Measurements from ENCODE around the gene EOMES.

The EOMES gene

DNA sequence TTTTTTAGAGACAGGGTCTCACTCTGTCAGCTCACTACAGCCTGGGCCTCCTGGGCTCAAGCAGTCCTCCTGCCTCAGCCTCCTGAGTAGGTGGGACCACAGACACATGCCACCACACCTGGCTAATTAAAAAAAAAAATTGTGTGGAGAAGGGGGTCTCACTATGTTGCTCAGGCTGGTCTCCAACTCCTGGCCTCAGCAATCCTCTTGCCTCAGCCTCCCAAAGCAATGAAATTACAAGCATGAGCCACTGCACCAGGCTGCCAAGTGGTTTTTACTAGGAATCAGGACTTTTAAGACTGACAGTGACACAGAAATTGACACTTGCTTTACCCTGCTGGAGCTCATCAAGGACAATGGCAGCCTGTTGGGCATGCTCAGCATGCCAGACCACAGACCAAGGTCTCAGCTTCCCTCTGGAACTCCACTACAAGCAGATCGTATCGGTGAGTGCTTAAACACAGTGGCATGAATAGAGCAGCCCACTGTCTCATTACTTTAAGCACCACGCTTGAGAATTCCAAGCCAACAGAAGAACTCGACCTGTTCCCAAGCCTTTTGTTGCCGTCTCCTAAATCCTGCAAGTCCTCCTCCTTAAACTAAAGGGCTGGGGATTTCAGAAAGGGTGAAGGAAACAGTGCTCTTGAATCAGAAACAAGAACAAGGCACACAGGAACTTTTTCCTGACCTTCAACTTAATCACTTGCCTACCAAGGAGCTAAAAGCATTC, 41.4 kb downstream of the EOMES start:
- DNase-seq (ENCODE audit: low spot score) = no peak

DNA sequence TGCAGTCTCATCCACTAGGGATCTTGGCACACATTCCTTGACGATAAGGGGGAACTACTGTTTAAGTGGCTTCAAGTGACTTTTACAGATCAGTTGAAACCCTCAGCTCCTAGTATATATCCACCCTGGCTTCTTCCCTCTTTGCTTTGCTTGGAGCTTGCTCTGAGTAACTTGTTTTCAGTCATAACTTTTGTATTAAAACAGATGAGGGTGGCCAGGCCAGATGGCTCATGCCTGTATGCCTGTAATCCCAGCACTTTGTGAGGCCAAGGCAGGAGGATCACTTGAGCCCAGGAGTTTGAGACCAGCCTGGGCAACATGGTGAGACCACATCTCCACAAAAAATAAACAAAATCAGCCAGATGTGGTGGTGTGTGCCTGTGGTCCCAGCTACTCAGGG, 42.4 kb downstream of the EOMES start:
- DNase-seq (ENCODE audit: low spot score) = no peak

DNA sequence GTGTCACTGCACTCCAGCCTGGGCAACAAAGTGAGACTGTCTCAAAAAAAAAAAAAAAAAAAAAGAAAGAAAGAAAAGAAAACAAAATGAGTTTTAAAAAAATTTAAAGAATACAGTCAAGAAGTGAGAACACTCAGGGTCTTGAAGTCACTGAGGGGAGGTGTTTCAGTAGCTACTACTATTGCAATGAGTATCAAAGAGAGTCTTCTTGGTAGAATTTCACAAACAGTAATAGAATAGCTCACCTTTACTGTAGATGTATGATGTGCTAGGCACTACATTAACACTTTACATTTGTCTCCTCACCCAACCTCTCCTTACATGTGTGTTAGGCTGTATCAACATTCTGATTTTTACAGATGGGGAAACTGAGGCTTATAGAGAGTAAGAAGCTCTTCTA, 43.9 kb downstream of the EOMES start:
- DNase-seq (ENCODE audit: low spot score) = no peak

DNA sequence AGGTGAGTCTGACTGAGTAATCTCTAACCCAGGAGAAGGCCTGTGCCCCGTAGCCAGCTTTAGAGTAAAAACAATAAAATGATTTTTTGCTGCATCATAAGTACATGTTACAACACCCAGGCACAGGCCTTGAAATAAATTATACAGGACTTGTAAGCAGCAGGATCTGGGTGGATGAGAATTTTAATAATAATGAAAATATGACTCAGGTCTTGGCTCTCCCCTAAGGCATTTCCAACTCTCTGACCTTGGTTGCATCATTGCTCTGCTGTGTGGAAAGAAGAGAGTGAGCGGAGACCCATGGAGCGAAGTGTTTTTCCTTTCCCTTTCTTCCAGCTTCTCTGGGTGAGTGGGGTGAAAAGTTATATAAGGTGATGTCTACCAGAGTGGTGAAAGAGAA, 44.6 kb downstream of the EOMES start:
- no peak for DNase-seq (ENCODE audit: low spot score)

DNA sequence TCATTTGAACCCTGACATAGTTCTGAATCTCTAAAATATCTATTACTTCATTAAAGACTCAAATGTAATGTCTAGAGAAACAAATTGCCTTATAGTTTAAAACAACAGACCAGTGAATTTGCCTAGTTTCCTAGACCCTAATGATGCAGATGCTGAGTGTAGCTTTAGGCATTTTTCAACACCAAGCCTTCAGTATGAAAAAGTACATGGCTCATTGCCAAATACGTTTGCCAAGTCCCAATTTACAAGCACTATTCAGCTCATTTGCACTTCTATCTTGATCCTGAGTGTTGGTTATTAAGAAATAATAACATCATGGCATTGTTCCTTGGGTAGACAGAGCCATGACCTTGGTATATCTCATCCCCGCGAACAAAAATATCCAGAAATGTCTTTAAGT, 46.8 kb downstream of the EOMES start:
- DNase-seq (ENCODE audit: low spot score) = no peak

DNA sequence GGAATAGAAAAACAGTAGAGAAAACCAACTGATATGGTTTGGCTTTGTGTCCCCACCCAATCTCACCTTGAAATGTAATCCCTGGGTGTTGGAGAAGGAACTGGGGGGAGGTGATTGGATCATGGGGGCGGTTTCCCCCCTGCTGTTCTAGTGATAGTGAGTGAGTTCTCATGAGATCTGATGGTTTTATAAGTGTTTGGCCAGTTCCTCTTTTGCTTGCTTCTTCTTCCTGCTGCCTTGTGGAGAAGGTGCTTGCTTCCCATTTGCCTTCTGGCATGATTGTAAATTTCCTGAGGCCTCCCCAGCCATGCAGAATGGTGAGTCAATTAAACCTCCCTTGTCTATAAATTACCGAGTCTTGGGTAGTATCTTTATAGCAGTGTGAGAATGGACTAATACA, 48.4 kb downstream of the EOMES start:
- DNase-seq (ENCODE audit: low spot score) = no peak

DNA sequence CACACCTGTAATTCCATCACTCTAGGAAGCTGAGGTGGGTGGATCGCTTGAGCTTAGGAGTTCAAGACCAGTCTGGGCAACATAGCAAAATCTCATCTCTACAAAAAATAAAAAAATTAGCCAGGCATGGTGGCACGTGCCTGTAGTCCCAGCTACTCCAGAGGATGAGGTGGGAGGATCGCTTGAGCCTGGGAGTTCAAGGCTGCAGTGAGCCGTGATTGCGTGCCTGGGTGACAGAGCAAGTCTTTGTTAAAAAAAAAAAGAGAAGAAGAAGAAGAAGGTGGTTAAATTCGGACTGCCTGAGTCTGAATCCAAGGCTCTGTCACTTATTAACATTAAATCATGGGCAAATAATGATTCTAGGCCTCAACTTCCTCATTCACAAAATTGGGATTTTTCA, 51.0 kb downstream of the EOMES start:
- no peak for DNase-seq (ENCODE audit: low spot score)

DNA sequence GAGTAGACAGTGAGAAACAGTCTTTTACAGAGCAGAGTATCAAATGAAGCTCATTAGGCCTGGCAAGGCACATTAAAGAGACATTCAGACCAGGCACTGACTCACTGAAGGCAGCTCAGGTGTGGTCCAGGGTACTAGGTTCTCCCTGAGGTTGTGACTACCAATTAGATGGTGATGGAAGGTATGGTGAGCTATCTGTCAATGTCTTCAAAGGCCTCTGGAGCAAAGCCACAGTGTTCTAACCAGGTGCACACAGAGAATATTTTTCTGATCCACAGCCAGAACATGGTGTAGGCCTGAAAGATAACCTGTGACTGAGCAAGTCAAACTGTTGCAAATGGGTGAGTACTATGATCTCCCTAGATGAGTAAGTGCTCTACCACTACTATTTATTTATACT, 51.5 kb downstream of the EOMES start:
- DNase-seq (ENCODE audit: low spot score) = no peak

DNA sequence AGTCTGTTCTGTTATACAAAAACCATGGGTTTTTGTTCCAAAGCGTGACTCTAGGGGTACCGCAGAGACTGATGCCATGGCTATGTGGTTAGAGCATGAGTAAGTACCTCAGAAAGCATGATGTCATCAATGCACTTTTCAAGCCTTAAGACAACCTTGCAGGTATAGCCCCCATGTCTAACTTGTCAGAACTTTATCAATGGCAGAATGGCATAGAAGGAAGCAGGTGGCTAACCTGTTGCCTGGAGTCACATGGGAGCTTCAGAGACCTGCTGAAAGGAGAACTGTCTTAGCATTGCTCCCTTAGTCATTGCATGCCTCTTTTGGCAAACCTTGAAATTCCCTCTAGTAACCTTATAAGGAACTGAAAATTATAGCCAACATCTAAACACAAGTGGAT, 52.5 kb downstream of the EOMES start:
- DNase-seq (ENCODE audit: low spot score) = no peak

DNA sequence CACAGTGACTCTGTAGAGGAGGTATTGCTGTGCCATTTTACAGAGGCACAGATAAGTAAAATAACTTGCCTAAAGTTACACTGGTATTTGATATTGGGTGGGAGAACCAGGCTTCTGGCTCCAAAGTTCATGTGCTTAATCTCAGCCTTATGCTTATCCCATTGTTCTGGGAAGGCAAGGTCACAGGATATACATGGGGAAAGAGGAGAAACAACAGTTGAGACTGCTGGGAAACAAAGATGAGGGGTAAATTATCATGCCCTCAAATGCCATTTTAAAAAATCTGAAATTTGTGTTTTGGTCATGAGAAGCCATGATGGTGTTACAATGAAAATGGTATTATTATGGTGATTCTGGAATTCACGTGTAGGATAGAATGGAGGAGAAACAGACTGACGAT, 54.4 kb downstream of the EOMES start:
- DNase-seq (ENCODE audit: low spot score) = no peak

DNA sequence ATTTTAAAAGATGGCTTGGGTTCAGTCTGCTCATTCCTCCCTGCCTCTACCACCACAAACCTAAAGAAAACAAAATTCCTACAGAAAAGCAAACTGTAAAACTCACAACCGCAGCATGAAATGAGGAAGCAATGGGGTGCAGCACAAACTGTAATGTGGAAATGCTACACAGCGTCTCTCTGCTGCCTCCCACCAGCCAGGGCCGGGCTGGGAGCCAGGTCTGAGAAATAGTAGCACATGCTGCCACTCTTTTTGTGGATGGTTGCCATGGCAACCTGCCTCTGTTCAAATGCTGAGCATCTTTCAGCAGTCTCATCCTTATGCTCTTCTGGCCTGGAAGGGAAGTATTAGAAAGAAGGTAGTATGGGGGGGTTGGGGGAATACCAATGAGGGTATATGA, 55.4 kb downstream of the EOMES start:
- DNase-seq (ENCODE audit: low spot score) = no peak

DNA sequence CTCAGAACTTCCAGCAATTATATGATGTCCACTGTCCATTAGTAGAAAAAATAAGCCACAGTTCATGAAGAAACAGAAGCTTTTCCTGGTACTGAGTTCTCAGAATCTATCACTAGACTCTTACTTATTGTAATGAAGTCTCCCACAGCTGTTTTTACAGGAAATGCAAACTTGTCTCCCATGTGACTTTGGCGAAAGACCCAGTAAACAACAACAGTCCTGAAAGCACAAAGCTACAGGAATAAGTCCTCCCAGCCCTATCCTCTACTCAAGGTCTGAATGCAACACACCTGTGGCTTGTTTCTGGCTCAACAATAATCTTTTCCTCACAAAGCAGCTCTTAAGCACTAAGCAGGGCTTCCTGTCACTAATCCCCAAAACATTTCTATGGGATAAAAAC, 55.9 kb downstream of the EOMES start:
- no peak for DNase-seq (ENCODE audit: low spot score)
